Germinal center (tissue), 1 donor: ENCODE results near the gene HTR2A.

Experiments used
- DNase-seq: peaks from one replicate; pipeline ENCODE4 v3.0.0; 2012; ENCODE audit warnings: mixed read lengths, low spot score

HTR2A gene

DNA sequence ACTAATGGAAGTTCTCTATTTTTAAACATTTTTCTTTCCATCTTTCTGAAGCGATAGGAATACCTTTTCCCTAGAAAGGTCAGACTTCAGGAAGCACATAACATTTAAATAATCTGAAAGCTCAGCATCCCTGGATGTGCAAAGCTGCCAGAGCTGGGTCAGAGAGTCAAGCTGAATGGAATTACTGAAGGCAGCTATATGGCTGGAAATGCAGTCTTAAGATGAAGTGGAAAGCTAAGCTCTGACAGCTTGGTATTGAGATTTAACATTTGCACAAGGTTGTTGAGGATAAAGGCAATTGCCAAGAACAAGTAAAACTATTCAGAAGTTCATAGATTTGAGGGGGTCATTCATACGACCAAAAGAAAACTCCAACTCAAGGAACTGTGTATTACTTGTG, 28.8 kb downstream of the HTR2A start:
- no peak for DNase-seq

DNA sequence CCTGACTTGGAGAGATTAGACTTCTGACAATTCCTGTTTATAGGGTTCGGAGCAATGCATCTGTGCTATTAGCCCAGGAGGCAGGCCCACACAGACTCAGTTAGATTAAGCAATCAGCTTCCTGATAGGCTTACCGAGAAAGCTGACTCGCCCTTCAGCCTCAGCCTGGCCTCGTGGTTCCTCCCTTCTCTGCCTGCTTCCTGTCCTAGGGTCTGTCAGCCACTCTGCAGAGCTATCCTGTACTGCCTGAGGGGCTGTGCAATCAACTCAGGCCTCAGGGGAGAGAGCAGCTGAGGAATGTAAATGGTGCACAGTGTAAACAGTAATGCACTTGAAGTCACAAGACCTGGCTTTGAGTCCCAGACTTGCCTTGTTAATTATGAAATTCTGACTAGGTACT, 30.7 kb downstream of the HTR2A start:
- no peak for DNase-seq

DNA sequence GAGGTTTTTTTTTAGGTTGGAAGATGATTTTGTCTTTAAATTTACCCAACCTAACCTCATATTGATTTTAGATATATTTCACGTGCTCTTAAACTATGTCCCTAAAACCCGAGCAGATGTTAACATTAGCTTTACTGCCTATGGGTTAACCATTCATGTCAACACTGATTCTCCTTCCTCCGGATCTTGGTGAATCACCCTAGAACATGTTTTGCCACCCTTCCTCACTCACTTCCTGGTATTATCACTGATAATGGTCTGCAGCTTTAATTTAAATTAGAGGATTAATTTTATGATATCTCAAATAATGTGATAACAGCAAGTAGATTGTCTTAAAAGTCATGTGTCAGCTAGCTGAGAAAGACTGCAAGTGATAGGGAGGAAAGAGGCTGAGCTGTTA, 31.9 kb downstream of the HTR2A start:
- DNase-seq, result no peak

DNA sequence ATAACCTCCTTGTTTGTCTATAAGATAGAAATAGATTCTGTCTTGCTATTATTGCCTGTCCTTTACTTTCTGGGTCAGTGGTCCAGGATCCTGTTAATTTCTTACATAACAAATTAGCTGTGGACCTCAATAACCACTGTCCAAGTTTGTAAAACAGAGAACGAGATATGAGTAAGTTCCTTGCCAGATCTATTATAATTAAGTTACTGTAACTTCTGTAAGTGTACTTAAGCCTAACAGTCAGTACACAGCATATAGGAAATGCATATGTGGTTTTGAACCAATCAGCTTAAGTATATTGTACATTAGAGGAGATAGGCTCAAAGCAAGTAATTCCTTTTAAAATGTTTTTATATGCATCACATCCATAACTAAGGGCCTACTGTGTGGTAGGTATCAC, 34.9 kb downstream of the HTR2A start:
- no peak for DNase-seq

DNA sequence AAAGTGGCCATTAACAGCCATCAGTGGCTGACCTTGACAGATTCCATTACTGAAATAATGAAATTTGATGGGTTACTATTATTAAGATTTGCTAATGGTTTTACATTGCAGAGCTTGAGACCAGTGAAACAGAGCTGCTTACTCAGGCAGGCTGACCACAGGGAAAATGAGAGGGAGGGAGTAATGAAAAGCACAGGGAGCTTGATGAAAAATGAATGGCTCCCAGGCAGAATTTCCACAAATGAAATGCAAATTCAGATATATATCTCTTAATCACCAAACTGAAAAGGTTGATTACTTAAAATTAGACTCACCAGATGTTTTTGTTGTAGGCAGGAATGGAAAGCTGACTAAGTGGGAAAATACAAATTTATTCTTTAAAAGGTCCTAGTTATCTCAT, 36.1 kb downstream of the HTR2A start:
- no peak for DNase-seq

DNA sequence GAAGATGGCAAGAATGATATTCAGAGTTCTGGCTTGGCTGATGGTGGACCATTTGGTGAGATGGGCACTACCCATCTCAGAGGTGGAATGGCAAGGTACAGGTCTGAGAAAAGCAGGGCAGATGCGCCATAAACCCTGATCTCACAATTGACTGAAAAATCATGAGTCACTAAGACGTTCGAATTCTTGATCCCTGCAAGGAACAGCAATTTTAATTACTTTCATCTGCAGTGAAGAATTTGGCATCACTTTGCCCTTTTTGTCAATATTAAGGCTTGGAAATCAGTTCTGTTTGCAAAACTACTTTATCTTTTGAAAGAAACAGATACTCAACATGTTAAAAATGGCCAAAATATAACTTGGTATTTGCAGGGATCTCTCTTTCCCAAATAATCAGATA, 38.1 kb downstream of the HTR2A start:
- DNase-seq, result no peak

DNA sequence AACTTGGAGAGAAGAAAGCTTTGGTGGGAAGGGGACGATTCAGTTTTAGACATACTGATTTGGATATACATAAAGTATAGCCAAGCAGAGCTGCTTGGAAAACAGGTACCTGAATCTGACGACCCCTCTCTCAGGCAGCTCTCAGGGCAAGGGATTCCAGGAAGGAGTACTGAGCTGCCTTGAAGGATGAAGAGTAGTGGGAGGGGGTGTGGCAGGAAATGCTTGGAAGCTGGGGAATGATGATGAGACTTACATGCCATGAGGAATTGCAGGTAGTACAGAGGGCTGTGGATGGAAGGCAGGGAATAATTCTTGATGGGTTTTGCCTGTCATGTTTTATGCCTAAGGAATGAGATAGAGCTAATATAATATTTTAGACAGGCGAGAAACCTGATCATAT, 38.7 kb downstream of the HTR2A start:
- no peak for DNase-seq

DNA sequence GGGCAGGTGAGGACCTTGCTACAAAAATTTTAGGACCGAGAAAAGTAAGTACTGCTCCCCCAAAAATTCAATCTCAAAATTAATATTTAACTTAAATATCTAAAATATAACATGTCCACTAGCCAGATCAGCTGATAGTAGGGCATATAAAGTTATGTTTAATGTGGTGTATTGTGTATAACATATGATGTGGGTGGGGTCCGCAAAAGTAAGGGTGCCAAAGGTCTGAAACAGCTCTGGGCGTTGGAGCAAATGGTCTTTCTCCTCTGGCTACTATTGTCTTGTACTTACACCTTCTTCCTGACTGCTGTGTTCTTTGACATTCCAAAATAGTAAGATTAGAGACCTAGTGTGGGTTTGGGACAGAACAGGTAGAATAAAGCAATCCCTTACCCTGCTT, 41.2 kb downstream of the HTR2A start:
- no peak for DNase-seq

DNA sequence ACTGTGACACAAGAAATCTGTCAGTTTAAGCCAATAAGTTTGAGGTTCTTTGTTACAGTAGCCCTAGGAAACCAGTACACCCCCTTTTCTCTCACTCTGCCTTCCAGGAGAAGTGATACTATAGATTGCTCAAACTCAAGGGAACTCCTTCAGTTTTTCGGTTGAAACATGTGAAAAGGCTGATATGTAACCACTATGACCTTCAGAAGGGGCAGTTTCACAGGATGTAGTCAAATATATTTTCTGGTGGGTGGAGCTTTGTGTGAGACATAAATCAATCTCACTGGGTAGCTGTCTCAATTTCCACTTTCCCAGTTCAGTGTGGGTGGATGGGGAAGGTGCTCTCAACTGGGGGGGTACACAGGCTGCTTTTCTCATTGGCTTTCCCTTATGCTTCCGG, 41.7 kb downstream of the HTR2A start:
- DNase-seq, result no peak

DNA sequence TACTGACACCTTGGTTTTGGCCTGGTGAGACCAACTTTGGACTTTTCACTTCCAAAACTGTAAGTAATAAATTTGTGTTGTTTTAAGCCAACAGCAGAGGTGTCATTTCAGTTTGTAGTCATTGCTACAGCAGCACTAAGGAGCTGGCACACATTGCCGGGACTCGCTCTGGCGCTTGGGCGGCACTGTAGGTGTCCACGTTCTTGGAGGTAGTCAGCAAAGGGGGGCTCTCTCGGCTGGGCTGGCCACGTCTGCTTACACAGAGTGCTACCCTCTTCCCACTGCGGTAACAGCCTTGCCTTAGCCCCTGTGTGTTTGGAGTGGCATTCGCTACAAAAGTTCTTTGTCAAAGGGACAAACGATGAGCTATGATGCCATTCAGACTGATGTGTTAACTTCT, 44.7 kb downstream of the HTR2A start:
- DNase-seq, result no peak

DNA sequence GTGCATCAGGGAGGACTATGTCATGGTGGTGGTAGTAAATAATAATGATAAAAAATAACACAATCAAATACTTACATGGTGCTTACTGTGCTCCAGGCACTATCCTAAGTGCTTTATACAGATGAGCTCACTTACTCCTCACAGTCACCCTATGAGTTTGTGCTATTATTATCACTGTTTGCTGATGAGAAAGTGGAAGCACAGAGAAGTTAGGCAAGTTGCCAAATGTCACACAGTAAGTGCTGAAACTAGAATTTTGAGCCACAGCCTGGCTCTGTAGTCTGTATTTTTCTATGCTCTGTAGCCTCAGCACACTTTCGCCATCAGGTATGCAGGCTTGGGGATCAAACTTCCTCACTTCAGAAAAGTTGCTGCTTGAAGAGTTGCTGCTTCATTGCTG, 46.6 kb downstream of the HTR2A start:
- no peak for DNase-seq

DNA sequence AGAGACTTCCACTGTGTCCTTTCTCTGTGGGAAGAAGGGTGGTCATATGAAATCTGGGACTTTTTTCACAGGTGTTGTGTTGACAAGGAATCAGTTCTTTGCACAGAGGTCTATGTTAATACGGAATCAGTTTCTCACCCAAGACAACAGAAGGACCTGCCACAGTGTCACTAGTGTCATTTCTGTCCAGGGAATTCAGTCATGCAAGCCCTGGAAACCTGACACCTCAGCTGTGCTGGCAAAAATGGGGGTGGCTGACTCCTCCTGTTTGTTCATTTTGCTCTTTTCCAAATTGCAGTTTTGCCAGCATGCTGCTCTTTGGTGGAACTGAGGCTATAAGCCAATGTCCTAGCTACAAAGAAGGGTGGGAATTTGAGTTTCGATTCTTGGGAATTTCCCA, 50.1 kb downstream of the HTR2A start:
- no peak for DNase-seq

DNA sequence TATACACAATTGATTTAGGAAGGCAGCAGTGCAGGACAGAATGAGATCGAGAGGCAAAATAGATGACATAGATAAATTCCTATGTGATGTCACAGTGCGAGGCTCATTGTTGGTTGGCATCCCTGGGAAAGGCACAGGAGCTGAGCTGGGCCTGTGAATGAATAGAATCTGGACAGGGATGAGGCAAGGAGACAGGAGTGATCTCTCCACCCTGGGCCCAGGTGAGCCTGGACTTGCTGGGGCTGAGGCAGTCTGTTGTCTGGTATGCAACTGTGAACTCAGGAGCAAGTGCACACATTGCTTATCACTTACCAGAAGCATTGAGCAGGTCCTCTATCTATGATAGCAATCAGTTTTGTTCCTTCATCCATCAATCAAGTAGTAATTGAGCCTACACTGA, 51.7 kb downstream of the HTR2A start:
- DNase-seq, result no peak

DNA sequence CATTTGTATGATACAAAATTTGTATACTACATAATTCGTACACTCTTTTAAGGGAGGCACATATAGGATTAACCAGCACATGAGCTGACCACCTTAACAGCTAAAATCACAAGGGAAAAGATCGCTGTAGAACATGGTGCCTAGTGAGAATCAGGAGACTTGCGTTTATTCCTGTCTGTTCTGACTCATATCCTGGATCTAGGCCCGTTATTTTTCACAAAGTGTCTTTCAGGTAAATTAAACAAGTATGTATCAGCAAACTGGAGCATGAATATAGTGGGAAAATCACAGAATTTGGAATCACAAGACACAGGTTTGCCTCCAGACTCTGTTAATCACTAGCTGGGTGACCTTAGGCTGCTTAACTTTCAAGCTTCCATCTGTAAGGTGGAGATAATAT, 52.4 kb downstream of the HTR2A start:
- DNase-seq, result no peak

DNA sequence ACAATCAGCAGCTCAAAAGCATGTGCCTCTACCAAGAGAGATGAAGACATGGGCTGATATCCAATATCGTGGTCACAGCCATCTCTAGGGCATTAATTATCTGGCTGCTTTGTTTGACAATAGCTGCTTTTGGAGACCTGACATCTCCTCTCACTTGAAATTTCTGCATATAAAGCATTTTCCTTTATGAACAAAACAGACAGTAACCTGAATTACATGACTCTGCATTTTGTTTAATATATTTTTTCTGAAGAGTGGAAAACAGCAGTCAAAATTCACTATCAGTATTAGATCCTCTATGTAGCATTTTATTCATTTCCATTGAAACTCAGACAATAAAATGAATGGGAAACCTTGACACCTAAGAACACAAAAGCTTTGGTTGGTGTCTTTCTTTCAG, 57.5 kb downstream of the HTR2A start:
- DNase-seq, result no peak

DNA sequence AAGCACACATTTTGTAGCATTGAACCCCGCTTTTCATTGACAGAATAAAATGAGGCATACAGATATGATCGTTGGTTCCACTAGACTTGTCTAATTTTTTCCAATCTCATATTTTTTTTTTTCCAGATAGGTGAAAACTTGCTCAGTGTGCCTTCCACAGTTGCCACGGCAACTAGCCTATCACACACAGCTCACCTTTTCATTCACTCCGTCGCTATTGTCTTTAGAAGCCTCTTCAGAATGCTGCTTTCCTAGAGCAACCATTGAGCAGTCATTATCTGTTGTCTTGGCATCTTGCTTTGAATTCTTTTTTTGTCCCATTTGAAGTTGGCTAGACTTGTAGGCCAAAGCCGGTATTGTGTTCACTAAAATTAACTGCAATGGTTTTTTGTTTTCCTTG, 62.2 kb downstream of the HTR2A start:
- no peak for DNase-seq

DNA sequence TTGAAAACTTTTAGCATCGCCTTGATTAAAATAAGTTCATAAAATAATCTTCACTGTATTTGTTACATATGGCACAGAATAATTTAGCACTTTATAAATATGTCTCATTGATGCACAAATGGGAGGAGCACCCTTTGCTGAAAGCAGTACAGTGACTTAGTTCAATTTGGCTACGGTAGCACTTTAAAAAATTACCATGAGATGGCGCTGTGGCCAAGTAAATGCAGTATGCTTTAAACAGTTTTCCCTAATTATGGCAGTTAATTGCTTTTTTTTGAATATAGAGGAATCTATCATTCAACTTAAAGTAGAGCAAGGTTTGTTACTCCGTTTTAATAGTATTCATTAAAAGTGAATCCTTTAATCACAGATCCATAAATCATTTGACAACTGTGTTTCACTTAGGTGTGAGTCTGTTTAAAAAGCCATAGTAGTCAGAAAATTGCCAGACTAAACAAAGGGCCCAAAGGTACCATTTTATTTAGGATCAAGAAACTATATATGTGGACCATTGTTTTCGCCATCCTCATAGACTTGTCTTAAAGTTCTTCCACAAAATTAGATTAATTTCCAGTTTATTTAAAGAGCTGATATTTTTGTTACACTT, 65.2 kb downstream of the HTR2A start:
- peak; percentile 10 for DNase-seq

DNA sequence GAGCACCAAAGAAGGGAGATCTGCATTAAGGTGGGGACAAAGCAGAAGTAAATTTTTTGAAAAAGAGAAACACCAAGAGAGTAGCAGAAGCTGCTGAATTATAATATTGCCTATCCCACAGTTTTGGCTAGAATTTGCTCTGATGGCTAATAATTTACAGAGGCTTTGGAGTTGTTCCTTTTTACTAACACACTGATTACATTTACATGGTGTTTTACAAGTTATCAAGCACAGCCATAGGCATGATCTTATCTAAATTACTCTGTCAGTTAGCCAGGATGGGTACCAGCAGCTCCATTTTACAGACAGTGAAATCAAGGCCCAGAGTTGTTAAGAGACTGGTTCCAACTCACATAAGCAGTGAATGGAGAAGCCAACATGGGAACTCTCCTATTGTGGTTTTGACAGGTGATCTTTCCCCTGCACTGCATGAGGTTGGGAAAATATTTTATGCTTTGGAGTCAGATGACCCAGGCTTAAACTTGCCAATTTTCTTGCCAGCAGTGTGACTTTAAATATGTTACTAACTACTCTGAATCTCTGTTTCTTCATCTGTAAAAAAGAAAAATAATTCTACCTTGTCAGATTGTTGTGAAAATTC, 66.3 kb downstream of the HTR2A start:
- DNase-seq, result no peak

DNA sequence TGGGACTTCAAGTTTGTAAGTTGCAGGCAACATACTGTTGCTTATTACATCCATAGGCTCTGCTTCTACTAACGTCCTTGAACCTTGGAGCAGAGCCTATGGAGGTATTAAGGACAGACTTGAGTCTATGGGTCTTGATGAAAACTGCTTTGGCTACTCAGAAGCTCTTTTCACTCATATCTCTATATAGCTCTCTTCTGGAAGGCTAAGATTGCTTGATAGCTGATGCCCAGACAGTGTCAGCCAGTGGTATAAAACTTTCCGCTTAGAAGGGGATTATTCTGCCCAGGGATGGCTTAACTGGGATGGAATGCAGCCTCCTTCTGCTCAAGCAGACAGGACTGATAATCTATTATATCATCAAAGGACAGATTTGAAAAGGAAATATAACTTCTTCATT, 74.3 kb downstream of the HTR2A start:
- no peak for DNase-seq

DNA sequence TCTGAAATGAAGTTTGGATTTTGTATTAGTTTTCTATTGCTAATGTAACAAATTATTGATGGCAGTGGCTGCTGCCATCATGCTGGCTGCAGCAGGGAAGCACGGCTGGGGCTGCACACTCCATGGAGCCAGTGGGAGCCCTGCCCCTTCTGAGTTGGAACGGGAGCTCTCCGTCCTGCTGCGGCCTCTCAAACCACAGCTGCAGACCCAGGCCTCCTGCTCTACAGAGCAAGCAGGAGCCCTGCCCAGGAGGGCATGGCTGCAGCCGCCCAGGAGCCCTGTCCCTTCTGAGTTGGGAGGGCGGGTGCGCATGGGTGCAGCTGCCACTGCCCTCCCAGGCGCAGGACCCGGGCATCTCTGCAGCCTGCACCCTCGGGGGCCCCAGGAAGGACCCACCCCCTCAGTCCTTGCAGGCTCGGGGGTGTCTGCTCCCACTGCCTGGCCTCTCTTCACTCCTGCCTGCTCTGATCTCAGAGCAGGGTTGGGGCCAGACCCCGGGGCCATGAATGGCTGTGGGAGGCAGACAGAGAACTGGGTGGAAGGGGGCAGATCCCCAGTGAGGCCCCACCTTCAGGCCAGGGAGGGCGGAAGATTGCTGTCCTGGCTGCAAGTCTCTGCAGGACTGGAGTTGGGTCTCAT, 78.9 kb downstream of the HTR2A start:
- no peak for DNase-seq

DNA sequence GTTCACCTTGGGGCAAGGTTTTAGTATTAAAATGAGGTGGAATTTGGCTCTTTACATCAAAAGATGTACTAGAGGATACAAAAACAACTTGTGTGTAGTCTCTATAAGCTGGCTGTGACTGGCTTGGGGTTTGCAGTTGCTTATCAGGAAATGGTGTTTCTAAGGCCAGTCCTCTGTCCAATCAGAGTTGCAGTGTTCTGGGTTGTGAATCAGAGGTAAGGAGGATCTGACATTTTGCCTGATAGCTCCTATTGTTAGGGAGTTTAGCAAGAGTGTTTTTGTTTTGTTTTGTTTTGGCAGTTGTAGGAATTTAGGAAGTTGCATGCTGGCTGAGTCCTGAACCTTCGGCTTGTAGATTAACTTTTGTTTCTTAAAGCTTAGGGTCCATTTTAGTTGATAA, 79.8 kb downstream of the HTR2A start:
- no peak for DNase-seq

DNA sequence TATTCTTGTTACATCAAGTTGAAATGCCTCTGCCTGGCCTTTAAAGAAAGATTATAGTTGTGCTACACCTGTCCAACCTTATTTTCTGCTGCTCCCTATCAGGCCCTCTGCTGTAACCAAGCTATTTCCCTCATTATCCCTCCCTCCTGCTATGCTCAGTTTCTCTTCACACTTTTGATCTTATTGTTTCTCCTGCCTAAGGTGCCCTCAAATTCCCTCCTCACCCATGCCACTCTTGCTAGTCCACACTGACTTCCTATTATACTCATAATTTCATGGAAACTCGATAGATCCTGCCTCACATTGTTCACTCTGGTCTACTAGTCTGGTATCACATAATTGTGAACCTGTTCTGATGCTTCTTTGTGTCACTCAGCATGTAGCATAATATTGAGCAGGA, 80.5 kb downstream of the HTR2A start:
- no peak for DNase-seq

DNA sequence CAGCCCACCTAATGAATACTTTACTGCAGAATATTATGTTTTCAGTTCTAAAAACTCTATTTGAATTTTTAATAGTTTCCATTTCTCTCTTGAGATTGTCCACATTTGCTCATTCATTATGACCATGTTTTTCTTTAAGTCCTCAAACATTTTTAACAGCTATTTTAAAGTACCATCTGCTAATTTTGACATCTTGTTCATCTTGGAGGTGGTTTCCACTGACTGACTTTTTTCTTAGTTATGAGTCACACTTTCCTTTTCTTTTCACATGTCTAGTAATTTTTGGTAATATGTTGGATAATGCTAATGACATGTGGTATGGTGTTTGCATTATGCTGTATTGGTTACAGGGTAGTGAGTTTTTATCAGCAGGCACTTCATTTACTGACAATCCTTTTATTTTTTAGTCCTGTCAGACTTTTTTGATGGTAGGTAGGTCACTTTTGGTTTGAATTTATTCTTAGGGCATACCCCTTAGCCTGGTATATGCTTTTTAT, 84.5 kb downstream of the HTR2A start:
- DNase-seq, result no peak

DNA sequence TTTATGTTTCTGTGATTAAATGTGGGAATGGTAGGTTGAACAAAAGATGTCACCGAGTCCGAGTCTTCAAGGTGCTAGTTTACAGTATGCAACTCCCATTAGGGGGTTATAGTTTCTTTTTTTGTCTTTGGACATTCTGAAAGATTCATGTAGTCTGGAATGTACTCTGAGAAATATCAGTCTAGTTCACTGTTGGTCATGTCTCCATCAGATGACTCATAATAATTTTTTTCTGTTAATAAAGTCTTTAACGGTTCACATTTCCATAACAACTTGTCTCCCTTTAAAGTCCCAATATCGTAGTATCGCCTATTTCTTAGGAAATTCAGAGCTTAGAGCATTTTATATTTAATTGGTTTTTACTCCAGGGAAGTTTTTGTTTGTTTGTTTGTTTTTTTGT, 86.4 kb downstream of the HTR2A start:
- no peak for DNase-seq
